Adrenal gland (tissue), 12 donors: ENCODE measurements around the gene ANKRD53. TPM values are rescaled to one million over a fixed set of nuclear protein-coding genes. Genes with fewer than 3 reads are reported as not detected.

Experiments used
- DNase-seq, 7 donors: peaks; one replicate each; pipeline ENCODE4 v3.0.0-alpha.2; 2019 to 2020
- H3K27ac ChIP-seq, 5 donors: fragments of 200-600 bp; sonication (generic) in 4 of 5; 1 replicate in 3 of 5; 2 replicates in 2 of 5; pipeline versions ENCODE4 v1.5.1 to v1.8.0; 2016 to 2020; ENCODE audit warnings: mild to moderate bottlenecking in 1 of 5
- H3K27me3 ChIP-seq: fragments of 200-600 bp; 2 replicates; pipeline ENCODE4 v1.8.0; 2021
- H3K36me3 ChIP-seq, 2 donors: fragments of 200-600 bp; replicated peaks in 1 of 2; 1 replicate in 1 of 2; 2 replicates in 1 of 2; pipeline versions ENCODE4 v1.5.1 to v1.8.0; 2018 to 2022
- H3K4me1 ChIP-seq, 2 donors: fragments of 200-600 bp; replicated peaks in 1 of 2; 1 replicate in 1 of 2; 2 replicates in 1 of 2; pipeline versions ENCODE4 v1.5.1 to v1.8.0; 2018 to 2021
- H3K4me3 ChIP-seq, 4 donors: fragments of 200-600 bp; sonication (generic) in 3 of 4; one replicate each; pipeline ENCODE4 v1.5.1; 2016 to 2018
- H3K9me3 ChIP-seq, 3 donors: fragments of 200-600 bp; sonication (generic) in 1 of 3; replicated peaks in 1 of 3; 1 replicate in 2 of 3; 2 replicates in 1 of 3; pipeline versions ENCODE4 v1.5.1 to v1.8.0; 2016 to 2021
- POLR2A ChIP-seq, 2 donors: fragments of 450-650 bp; IDR thresholded peaks; one replicate each; pipeline ENCODE4 v1.6.1; 2017; ENCODE audit warnings: antibody characterized with exemption in 2 of 2, mild to moderate bottlenecking in 2 of 2, moderate library complexity in 1 of 2
- WGBS, 4 donors: extraction: QIAGEN DNeasy Blood & Tissue Kit in 2 of 4; methylation state at CpG; one replicate each; pipeline versions ENCODE4 v1.1.5 to v1.1.7; 2013 to 2017; 5-methylcytosine and 5-hydroxymethylcytosine counted together
- intact Hi-C, 2 donors: fragments of 100-400 bp; cut with DNase I; formaldehyde crosslinking; loops; one replicate each; pipeline versions ENCODE4 v1.14.1 to v1.15.0; 2022 to 2023
- polyA plus RNA-seq, 3 donors: library from polyadenylated mRNA; stranded (reverse); fragments of 200-250 nt in 2 of 3; fragments of 350-450 nt in 1 of 3; fragmentation: Illumina TruSeq in 1 of 3; extraction: RNeasy Lipid Tissue Mini Kit (QIAGEN cat#74804) in 1 of 3; gene quantifications; one replicate each; pipeline ENCODE4 v1.2.3, GENCODE V29; 2013 to 2014
- total RNA-seq, 9 donors: library from RNA; depleted of rRNA in 4 of 9; stranded (reverse); fragments of >200 nt in 4 of 9; fragments of 120-200 nt in 1 of 9; fragmentation: NEBNext Ultra II Directional in 1 of 9; extraction: Animal tissue kit (Norgen Biotek cat#: 25700) in 1 of 9; gene quantifications; one replicate each; pipeline versions ENCODE4 v1.1.0 to v1.2.4, GENCODE V29; 2013 to 2023
- TF ChIP-seq, protein P1 (sequence below), 6 experiments: fragments of 450-650 bp in 4 of 6; fragments of 200-600 bp in 2 of 6; sonication (generic) in 1 of 6; IDR thresholded peaks; 1 replicate in 5 of 6; 2 replicates in 1 of 6; pipeline versions ENCODE4 v1.5.1 to v1.8.0; 2016 to 2021; ENCODE audit warnings: antibody characterized with exemption in 6 of 6, mild to moderate bottlenecking in 2 of 6, moderate library complexity in 1 of 6
- donor health status: healthy with polysubstance abuse.
- donor health status: Bipolar disorder and iron deficiency.
- donor health status: DM: yes; HTN: yes; CAD: no.
- donor health status: DM: no; HTN: no; CAD: no.
- donor health status: DM: no; HTN: no; CAD: no.
- donor health status: DM: yes; HTN: yes; CAD: no.

The ANKRD53 gene
- total and polyA plus RNA-seq, 12 donors = 0.61 to 5.1 (median 2.1) TPM; not detected in 1

DNA sequence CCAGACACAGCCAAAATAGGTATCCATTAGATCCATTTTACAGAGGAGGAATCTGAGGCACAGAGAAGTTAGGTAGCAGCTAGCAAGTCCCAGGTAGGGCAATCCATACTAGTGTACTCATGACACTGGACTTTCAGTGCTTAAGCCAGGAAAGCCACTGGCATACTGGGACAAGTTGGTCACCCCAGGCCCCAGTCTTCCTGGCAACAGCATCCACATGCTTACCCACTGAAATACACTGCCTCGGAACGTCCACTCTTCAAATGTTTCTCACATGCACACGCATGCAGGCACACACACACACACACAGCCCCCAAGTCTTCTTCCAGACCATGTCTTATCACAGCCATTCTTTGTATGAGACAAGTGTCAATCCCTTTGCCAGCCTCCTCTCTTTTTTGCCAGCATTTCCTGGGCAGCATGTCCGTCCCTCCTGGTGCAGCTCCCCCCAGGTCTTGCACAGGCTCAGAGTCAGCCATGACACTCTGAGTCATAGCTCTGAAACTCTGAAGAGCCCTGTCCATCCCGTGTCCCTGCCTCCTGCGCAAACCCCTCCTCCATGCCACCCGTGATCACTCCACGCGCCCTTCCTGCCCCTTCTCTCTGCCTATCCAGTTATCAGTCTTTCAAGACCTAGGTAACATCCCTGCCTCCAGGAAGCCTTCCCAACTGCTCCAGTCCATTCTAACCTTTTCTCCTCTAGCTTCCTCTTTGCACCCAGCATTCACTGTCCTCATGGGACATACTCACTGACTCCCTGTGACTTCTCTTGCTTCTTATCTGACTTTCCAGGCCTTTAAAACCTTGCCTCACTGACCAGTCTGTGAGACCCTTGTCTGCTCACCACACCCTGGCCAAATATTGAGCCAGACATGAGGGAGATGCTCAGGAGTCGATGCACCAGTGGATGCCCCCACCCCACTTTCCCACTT, 27.1 kb downstream of the ANKRD53 start:
- Histone ChIP-seq H3K27me3 (no peaks in the 10 kb centered on the region), H3K4me3 (no peak overlapping the region), H3K9me3 (no peaks in the 10 kb centered on the region), H3K4me1 (no peaks in the 10 kb centered on the region), H3K36me3 (no peaks in the 10 kb centered on the region), H3K27ac (no peak overlapping the region)
- 73 to 79% (median 74%) methylated on average over 10 of the region's 10 CpGs for WGBS, 4 donors
- no peak for TF ChIP-seq POLR2A (IDR thresholded peaks at IDR 0.05)
- TF ChIP-seq, protein P1, sequence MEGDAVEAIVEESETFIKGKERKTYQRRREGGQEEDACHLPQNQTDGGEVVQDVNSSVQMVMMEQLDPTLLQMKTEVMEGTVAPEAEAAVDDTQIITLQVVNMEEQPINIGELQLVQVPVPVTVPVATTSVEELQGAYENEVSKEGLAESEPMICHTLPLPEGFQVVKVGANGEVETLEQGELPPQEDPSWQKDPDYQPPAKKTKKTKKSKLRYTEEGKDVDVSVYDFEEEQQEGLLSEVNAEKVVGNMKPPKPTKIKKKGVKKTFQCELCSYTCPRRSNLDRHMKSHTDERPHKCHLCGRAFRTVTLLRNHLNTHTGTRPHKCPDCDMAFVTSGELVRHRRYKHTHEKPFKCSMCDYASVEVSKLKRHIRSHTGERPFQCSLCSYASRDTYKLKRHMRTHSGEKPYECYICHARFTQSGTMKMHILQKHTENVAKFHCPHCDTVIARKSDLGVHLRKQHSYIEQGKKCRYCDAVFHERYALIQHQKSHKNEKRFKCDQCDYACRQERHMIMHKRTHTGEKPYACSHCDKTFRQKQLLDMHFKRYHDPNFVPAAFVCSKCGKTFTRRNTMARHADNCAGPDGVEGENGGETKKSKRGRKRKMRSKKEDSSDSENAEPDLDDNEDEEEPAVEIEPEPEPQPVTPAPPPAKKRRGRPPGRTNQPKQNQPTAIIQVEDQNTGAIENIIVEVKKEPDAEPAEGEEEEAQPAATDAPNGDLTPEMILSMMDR (IDR thresholded peaks at IDR 0.05) = no peak
- no peak for DNase-seq
- intact Hi-C loops = no loop called here

- Histone ChIP-seq H3K27ac (no peak overlapping the region), H3K9me3 (no peaks in the 10 kb centered on the region), H3K4me1 (no peaks in the 10 kb centered on the region), H3K36me3 (no peaks in the 10 kb centered on the region), H3K27me3 (no peaks in the 10 kb centered on the region), H3K4me3 (no peak overlapping the region)
- intact Hi-C loops = no loop called here
- no peak for DNase-seq
- TF ChIP-seq, protein P1 (IDR thresholded peaks at IDR 0.05) = no peak
- no peak for TF ChIP-seq POLR2A (IDR thresholded peaks at IDR 0.05)
- WGBS, 4 donors = 44 to 74% (median 53%) methylated on average over 2 of the region's 2 CpGs
Measured at GRCh38 chr2:71006323-71006722, 27.9 kb downstream of the ANKRD53 start.

DNA sequence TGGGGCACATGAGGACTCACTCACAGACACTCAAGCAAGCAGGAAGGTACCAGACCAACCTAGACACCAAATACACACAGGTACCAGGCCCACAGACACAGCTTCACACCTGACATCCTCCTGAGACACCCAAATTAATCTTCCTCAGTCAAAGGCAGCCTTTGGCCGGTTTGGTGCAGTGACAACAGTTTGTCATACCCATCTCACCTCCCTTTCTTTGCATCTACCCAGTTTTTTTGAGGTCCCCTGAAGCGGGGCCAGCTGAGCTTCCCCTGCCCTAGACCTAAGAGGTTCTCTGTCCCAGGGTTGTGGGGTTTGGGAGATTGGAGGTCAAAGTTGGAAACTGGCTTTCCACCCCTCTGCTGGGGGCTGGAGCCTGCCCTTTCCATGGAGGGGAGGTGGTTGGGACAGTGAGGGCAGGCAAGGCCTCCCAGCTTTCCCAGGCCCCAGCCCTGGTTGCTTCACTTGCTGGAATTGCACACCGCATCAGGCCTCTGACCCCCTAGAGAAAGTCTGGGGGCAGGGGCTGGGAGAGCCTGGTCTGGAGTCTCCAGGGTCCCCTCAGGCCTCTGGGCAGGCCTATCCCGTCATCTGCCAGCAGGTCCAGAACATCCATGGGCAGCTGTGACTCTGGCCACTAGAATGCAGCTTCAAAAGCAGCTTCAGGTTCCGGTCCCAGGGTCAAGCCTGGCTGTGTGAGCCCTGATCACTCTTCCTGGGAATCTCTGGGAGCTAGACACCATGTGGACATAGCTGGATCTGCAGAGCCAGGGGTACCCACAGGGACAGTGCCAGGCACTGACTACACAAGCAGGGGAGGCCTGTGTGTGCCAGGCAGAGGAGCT, 28.7 kb downstream of the ANKRD53 start:
- no peaks in the 10 kb centered on the region for H3K4me1 ChIP-seq

More for the DNA sequence above, 28.7 kb downstream of the ANKRD53 start:
- DNase-seq = no peak
- H3K36me3 ChIP-seq = no peaks in the 10 kb centered on the region
- intact Hi-C loops = no loop called here
- TF ChIP-seq POLR2A (IDR thresholded peaks at IDR 0.05) = no peak
- TF ChIP-seq, protein P1 (IDR thresholded peaks at IDR 0.05) = no peak
- H3K9me3 ChIP-seq = no peaks in the 10 kb centered on the region
- H3K27me3 ChIP-seq = no peaks in the 10 kb centered on the region
- H3K4me3 ChIP-seq = no peak overlapping the region
- 77 to 84% (median 82%) methylated on average over 3 to 5 of the region's 5 CpGs for WGBS, 4 donors
- no peak overlapping the region for H3K27ac ChIP-seq
